Activated T-cell treated with anti-CD3 and anti-CD28 coated beads, Interleukin-2, amount 50 U/mL, for 1 hour (primary cell): ENCODE measurements around the gene ALG8.
"Not testable (repeated sequence)": the region's sequence is repeated elsewhere in the genome, so short reads cannot be mapped to it uniquely, and the experiment has no call there.

Source experiments
- DNase-seq: peaks from one replicate; pipeline ENCODE4 v3.0.0-alpha.2; 2020

ALG8 gene

GRCh38 chr11:78066471-78066870, 73.0 kb downstream of the ALG8 start:
- no peak for DNase-seq

- no peak for DNase-seq
Measured at GRCh38 chr11:78065203-78065602, 74.2 kb downstream of the ALG8 start.

GRCh38 chr11:78063440-78064181, 75.8 kb downstream of the ALG8 start, which contains the start of gene THRSP:
THRSP (plus strand) TSS chr11:78063861; CDS start chr11:78063882, 21 bp downstream.
- no peak for DNase-seq

GRCh38 chr11:78062671-78063070, 76.8 kb downstream of the ALG8 start:
- no peak for DNase-seq

- no peak for DNase-seq
Measured at GRCh38 chr11:78061921-78062311, 77.5 kb downstream of the ALG8 start.

- no peak for DNase-seq
Measured at GRCh38 chr11:78061088-78061920, 78.1 kb downstream of the ALG8 start.

GRCh38 chr11:78060533-78060932, 78.9 kb downstream of the ALG8 start:
- no peak for DNase-seq

GRCh38 chr11:78059749-78060328, 79.6 kb downstream of the ALG8 start:
- not testable (repeated sequence) for DNase-seq

GRCh38 chr11:78057462-78058055, 81.9 kb downstream of the ALG8 start:
- no peak for DNase-seq

- no peak for DNase-seq
Measured at GRCh38 chr11:78056093-78056492, 83.3 kb downstream of the ALG8 start.

- DNase-seq, result no peak
Measured at GRCh38 chr11:78054971-78055370, 84.5 kb downstream of the ALG8 start.

GRCh38 chr11:78050964-78051831, 88.2 kb downstream of the ALG8 start:
- DNase-seq, result no peak
